ENCODE measurements around the gene TMIGD1.

DNA sequence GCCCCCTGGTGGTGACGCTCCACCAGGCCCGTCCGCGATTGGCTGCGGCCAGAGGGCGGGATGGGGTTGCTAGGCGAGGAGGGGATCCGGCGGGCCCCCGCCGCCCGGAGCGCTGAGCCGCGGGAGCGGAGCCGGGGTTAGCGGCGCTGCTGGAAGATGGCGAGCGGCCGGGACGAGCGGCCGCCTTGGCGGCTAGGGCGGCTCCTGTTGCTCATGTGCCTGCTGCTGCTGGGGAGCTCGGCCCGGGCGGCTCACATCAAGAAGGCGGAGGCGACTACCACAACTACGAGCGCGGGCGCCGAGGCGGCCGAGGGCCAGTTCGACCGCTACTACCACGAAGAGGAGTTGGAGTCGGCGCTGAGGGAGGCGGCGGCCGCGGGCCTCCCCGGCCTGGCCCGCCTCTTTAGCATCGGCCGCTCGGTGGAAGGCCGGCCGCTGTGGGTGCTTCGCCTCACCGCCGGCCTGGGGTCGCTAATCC is 45.0 kb upstream of the TMIGD1 start, which contains the start of gene CPD:
- TF ChIP-seq, protein P1, sequence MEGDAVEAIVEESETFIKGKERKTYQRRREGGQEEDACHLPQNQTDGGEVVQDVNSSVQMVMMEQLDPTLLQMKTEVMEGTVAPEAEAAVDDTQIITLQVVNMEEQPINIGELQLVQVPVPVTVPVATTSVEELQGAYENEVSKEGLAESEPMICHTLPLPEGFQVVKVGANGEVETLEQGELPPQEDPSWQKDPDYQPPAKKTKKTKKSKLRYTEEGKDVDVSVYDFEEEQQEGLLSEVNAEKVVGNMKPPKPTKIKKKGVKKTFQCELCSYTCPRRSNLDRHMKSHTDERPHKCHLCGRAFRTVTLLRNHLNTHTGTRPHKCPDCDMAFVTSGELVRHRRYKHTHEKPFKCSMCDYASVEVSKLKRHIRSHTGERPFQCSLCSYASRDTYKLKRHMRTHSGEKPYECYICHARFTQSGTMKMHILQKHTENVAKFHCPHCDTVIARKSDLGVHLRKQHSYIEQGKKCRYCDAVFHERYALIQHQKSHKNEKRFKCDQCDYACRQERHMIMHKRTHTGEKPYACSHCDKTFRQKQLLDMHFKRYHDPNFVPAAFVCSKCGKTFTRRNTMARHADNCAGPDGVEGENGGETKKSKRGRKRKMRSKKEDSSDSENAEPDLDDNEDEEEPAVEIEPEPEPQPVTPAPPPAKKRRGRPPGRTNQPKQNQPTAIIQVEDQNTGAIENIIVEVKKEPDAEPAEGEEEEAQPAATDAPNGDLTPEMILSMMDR (IDR thresholded peaks at IDR 0.05): peak in 1 of 6 experiments; percentile 20
- TF ChIP-seq POLR2A (IDR thresholded peaks at IDR 0.05): peak; percentile 89
